HG02759 (cell line): ENCODE results near the gene SMARCA1.
"Not testable (repeated sequence)": the region's sequence is repeated elsewhere in the genome, so short reads cannot be mapped to it uniquely, and the experiment has no call there.

Experiments used
- ATAC-seq: cut with Tn5 transposase; IDR thresholded peaks from one replicate; pipeline ENCODE4 v1.9.1; 2021; ENCODE audit warnings: mild to moderate bottlenecking, moderate library complexity; ENCODE audit not compliant: unreplicated experiment

The SMARCA1 gene, protein sequence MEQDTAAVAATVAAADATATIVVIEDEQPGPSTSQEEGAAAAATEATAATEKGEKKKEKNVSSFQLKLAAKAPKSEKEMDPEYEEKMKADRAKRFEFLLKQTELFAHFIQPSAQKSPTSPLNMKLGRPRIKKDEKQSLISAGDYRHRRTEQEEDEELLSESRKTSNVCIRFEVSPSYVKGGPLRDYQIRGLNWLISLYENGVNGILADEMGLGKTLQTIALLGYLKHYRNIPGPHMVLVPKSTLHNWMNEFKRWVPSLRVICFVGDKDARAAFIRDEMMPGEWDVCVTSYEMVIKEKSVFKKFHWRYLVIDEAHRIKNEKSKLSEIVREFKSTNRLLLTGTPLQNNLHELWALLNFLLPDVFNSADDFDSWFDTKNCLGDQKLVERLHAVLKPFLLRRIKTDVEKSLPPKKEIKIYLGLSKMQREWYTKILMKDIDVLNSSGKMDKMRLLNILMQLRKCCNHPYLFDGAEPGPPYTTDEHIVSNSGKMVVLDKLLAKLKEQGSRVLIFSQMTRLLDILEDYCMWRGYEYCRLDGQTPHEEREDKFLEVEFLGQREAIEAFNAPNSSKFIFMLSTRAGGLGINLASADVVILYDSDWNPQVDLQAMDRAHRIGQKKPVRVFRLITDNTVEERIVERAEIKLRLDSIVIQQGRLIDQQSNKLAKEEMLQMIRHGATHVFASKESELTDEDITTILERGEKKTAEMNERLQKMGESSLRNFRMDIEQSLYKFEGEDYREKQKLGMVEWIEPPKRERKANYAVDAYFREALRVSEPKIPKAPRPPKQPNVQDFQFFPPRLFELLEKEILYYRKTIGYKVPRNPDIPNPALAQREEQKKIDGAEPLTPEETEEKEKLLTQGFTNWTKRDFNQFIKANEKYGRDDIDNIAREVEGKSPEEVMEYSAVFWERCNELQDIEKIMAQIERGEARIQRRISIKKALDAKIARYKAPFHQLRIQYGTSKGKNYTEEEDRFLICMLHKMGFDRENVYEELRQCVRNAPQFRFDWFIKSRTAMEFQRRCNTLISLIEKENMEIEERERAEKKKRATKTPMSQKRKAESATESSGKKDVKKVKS

DNA sequence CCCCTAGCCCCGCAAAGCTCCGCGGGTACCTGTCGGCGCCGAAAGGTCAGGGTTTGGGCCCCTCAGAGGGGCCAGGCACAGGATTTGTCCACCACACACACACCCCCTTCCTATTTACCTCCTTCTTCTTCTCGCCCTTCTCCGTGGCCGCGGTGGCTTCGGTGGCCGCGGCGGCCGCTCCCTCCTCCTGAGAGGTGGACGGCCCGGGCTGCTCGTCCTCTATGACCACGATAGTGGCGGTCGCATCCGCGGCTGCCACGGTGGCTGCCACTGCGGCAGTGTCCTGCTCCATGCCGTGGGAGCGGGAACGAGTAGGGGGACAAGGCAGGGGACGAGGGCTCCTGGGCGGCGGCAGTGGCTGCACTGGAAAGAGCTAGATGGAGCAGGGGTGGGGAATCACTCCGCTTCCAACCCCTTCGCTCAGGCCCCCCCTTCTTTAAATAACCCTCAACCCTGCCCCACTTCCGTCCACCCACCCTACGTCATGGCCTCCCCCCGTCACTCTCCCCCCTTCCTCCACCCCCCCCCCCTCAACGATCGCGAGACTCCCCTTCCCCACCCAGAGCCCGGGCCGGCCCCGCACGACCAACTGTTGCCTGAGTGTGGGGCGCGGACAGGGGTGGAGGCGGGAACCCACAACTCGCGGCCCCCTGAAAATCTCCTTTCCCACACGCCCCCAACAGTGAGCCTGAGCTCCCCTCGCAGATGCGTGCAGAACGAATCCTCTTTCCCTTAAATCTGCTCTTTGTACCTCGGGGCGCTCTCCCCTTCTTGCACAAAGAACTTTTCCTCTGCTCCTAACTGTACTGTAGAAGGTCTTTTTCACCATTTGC lies at the start of gene SMARCA1:
Gene SMARCA1, minus strand, starts transcription at position 412 of the 833 bp plus-strand sequence. Its CDS starts 120 bp downstream, at position 292.
- no peak for ATAC-seq

DNA sequence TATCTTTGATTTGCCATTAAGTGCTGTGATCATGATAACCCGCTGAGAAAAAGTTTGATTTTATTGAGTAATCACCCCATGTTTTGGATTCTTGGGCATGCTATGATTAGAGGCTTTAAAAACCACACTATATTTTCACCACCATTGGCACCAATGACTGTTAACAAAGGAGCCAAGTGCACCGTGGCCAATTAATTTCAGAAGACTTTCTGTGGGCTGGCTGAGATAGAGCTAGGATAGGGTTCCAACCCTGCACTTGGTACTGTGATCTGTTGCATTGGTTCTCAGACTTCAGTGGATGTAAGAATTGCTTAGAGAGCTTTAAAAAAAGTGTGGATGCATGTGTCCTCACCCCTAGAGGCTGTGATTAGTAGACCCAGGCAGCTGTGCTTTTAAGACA lies 49.1 kb upstream of the SMARCA1 start:
- no peak for ATAC-seq

DNA sequence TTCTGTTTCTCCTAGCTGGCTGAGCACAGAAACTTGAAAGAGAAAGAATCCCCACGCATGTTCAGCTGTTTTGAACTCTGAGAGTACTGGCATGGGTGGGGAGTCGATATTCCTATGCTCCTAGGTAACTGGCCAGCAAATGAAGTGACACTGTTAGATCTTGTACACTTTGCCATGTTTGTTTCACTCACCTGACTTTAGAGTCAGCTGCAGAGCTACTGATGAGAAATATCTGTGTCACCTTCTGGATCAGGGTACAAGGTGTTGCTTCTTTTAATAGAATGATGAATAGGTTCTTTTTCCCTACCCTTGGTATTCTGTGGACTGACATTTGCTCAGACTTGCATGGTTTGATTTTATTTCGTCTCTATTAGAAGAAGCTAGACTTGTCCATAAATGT lies 45.1 kb upstream of the SMARCA1 start:
- ATAC-seq, result no peak

DNA sequence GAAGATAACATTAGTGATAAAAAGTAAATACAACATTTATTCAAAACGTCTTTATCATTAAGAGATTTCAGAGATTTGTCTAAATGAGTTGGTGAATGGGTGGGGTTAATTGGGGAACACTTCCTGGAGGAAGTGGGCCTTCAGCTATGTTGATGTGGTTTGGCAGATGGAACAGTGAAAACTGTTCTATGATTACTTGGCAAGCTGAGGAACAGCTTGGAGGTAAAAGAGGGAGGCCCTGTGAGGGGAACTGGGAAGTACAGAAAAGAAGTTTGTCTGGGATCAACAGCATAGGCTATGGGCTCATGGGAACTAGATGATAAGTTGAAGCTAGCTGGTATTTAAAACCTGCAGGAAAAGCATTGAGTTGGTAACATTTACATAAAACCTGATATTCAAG lies 42.8 kb upstream of the SMARCA1 start:
- ATAC-seq, result no peak

DNA sequence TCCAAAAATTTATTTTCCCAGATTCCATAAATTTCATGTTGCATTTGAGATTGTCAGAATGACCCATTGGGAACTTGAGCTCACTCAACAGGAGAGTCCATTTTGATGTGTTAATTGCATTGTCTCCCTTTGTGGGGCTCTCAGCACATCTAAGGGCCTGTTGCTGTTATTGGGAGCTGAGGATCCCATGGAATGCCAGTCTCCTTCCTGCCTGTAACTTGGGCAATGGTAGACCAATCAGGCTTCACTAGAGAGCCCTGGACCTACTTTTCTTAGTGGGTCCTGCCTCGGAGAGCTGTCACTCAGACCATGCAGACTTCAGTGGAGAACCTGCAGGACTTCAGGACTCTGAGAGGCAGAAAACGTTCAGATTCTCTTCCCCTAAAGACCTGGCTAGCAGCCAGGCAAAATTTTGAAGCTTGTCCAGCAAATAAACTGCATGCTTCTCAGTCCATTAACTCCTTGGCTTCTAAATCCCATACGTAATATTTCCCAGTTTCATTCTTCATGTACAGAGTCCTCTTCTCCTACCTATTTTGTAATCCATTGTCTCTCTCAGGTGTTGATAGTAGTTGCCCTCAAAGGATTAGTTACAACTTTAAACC lies 41.9 kb upstream of the SMARCA1 start:
- ATAC-seq, result no peak

DNA sequence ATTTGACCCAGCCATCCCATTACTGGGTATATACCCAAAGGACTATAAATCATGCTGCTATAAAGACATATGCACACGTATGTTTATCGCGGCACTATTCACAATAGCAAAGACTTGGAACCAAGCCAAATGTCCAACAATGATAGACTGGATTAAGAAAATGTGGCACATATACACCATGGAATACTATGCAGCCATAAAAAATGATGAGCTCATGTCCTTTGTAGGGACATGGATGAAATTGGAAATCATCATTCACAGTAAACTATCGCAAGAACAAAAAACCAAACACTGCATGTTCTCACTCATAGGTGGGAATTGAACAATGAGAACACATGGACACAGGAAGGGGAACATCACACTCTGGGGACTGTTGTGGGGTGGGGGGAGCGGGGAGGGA lies 41.1 kb upstream of the SMARCA1 start:
- not testable (repeated sequence) for ATAC-seq

DNA sequence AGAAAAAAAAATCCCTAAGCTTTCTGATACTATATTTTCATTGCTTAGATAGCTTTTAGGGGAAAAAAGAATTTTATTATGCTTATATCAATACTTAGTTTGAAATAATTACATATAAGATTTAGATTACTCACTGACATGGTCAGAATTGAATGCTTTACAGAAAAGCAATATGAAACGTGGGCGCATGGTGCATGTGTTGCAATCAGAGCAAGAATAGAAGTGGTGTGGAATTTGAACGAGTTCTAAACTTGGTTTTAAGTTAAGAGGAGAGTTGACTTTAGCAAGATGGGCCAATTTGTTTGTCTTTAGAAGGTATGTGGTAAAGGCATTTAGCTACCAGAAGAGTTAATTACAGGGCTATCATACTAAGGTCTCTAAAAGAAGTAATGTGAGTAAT lies 38.2 kb upstream of the SMARCA1 start:
- ATAC-seq, result no peak

DNA sequence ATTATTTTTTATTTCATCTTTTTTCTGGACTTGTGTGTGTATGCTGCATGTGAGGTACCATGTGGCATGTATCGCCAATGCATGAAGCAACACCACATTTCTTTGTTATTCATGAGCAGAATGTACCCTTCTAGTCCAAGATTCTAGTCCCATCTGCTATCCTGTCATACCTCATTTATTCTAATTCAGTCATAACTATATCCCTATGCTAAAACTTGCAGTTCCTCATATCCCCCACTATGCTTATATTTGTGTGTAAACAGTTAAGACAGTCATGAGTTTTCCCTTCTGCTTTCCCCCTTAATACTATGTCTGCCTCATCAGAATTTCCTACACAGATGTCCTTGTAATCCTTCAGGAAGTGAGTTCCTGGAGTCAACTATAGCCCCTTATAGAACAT lies 36.5 kb upstream of the SMARCA1 start:
- ATAC-seq, result no peak

DNA sequence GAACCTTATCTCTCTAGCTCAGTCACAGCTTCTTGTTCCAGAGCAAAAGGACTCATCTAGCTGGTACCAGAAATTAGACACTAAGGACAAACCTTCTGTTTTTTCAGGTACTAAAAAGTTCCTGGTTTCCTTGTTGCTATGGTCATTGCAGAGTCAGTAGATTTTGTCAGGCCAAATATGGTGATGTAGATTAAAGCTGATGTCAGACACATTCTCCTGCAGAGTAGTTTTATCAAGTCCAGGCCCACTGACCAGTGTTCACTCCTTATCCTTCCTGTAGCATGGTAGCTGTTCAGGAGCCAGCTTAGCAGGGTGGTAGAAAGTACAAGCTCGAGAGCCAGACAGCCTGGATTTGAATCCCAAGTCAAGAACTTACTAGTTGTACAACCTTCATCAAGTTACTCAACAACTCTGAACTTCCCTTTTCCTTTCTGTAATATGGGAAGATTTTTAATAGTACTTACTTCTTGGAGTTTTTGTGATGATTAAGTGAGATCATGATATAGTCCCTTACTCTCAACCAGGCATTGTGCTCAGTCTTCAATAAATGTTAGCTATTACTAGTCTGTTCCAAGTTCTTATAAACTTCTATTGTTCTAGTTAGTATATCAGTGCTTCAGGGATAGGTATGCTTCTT lies 34.7 kb upstream of the SMARCA1 start:
- ATAC-seq, result no peak

DNA sequence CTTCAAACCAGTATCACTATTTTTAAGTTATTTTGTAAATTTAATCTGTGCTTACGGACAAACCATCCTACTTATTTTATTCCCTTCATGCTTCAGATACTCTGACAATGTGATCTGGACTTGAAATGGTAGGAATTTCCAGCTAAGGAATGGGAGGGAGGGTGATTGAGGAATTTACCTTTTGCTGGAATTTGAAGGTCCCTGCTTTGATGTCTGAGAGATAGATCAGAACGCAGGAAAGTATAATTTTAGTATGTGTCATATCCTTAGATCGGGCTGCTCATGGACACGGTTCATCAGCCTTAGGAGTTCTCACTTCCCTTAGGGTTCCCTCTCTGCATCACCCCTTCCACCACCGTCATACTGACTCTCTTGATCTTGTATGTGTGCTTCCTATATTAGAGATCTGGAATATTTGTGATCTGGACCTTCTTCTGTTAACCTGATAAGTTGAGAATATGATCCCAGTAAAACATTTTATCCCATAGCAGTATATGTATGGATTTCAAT lies 33.6 kb upstream of the SMARCA1 start:
- ATAC-seq, result no peak

DNA sequence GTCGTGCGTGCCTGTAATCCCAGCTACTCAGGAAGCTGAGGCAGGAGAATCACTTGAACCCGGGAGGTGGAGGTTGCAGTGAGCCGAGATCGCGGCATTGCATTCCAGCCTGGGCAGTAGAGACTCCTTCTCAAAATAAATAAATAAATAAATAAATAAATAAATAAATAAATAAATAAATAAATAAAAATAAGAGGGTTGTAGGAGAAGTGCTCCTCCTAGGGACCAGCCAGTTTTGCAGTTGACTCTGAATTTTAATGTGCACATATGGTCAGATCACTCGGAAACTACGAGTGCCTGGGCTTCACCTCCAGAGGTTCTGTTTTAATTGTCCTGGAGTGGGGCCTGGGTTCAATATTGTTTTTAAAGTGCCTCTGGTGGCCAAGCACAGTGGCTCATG lies 31.5 kb upstream of the SMARCA1 start:
- not testable (repeated sequence) for ATAC-seq

DNA sequence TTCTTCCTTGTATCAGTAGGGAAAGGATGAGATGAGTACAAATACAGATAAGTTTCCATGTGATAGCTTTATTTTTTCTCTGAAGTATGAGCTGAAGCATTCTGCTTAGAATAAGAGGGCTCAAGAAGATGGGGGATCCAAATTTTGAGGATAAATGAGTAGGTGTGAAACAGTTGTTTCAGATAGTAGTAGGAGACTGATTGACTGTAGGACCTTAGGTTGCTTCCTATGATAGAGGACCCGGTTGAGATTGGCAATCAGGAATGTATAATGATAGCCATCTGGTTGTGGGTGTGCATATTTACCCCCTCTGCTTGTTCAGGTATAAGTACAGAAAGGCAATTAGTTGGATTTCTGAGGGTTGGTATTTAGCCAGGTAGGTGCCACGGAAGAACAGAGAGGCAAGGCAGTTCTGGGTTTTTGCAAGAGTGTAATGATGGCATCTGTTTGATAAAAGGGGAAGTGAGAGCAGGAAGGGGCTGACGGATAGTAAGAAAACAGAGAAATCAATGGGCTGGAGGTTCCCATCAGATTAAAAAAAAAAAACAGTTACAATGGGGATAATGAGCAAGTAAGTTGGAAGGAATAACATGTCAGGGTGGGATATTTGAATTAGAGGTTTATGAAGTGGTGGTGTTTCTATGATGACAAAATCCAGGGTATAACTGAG lies 30.5 kb upstream of the SMARCA1 start:
- ATAC-seq, result peak; percentile 99

DNA sequence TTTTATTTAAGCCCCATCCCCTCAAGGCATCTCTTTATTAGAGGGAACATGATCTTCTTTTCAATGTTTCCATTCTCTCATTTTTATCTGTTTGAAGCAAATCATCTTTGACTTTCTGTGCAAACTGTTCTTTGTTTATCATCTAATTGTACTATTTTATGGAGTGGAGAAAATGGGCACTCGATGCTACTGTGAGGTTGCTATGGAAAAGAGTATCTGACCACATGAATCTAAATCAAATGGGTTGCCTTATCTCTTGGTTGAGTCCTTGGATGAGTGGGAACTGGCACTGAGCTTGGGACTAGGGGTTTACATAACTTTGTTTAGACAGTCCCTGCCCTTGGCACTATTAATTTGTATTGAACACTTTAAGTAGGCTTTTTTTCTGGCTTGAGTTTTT lies 25.8 kb upstream of the SMARCA1 start:
- no peak for ATAC-seq

DNA sequence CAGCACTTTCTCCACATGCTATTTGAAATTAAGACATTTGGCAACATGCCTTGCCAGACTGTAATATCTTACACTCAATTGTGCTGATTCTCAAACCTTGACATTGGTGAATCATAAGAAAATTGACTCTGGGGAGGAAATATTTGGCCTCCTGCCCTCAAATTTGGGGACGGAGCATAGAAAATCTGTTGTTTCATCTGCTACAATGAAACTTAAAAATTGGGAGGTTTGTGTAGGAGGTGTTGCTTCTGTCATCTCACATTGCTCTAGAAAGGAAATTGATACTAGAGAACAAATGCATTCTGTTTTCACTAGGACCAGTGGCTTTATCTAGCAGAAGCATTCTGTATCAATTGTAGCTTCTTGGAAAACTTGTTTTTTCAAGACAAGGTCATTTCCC lies 22.1 kb upstream of the SMARCA1 start:
- no peak for ATAC-seq

DNA sequence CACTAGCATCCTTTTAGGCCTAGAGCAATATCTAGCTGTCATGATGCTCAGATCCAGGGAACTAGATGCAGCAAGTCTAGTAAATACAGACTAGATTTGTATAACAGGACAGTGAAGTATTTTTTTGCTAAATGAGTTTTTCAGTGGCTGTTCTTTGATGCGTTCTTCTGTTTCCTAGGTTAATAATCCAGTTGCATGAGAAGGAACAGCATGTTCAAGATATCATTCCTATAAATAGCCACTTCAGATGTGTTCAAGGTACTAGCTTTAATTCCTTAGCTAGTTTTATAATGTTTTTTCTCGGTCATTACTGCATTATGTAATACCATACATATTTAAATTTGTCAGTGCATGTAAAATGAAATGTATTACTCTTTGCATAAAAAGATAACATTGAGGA lies 21.5 kb upstream of the SMARCA1 start:
- no peak for ATAC-seq

DNA sequence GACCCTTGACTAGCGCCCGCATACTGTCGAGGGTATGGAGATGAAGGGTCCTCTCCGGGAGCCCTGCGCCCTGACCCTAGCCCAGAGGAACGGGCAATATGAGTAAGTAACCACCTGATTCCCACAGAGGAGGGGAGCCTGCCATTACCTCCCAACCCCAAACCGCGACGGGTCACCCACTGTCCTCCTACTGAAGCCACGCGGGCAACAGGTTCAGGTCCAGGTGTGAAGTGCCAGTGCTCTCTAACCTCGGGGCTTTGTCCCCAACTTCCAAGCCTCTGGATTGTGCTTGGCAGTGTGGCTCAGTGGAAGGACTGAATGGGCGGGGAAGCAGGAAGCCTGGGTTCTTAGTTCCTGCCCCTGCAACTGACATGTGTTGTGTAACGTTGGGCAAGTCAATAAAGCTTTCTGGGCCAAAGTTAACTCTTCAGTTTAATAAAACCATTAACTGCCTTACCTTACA lies 17.5 kb upstream of the SMARCA1 start:
- peak; percentile 47 for ATAC-seq

DNA sequence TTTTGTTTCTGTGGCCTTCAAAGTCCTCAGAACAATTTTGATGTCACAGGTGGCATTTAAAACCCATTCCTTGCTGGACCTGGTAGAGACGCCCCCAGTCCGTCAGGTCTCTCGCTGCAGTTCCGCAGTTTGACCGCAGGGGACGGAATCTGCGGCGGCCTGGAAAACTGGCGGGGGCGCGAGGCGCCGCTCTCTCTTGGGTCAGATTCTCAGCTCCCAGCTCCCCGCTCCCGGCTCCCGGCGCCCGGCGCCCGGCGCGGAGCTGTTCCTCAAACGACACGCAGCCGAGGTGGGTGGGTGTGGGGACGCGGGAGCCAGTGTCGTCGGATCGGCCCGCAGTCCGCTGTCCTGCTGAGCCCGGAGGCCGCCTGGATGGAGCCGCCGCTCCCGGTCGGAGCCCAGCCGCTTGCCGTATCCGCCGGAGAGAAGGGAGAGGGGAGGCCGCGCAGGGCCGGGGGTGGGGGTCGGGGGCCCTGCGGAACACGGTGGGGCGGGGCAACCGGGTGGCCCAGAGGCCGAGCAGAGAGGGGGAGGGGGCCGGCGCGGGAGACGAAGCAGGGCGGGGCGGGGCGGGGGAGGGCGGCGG lies 16.9 kb upstream of the SMARCA1 start, which contains the start of gene OCRL:
Gene OCRL, plus strand, starts transcription at position 192 of the 586 bp plus-strand sequence. Its CDS starts 181 bp downstream, at position 373.
- ATAC-seq, result peak; percentile 98

DNA sequence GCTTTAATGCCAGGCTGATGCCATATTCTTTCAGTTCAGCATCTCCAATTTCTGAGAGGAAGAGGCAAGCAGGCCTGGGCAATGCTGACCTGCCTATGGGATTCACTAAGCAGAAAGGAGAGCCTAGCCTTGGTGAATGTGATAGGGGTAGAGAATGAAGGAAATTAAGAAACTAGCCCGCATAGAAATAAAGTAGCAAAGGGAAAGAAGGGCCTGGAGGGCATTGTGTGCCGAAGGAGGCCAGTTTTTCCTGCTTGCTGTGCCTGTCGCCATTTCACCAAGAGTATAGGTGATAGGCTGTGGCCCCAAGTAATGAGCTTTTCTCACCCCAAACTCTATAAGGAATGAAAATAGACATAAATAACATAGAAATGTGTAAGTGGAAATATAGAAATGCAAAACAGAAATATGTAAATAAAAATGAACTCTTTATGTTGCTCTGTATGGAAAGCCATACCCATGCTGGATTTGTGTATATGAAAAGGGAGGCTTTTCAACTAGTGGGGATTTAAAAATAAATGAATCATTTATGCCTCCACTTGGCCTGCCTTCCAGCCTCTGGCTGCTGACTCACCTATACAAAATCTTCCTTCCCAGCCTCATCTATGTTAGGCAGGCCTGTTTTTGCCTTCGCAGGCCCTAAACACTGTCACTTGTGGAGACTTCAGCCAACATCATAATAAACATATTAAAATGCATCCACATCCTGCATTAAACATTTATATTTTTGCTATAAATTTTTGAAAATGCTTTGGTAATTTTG lies 11.7 kb upstream of the SMARCA1 start:
- no peak for ATAC-seq
